Smooth muscle cell (in vitro differentiated cells): ENCODE results near the gene HMG20A. TPM values are rescaled to one million over a fixed set of nuclear protein-coding genes. Genes with fewer than 3 reads are reported as not detected.

ENCODE experiments used
- DNase-seq: peaks from one replicate; lab custom pipeline; 2025; ENCODE audit not compliant: unreplicated experiment; lab: John Stamatoyannopoulos, UW
- H2AFZ ChIP-seq: fragments of 200-600 bp; sonication (generic); 2 replicates; pipeline ENCODE4 v1.6.0; 2016; ENCODE audit warnings: antibody characterized with exemption, low read depth, mild to moderate bottlenecking
- H3F3A ChIP-seq: fragments of 200-600 bp; sonication (generic); 2 replicates; pipeline ENCODE4 v1.6.0; 2017; ENCODE audit warnings: antibody characterized with exemption, low read depth
- H3K27ac ChIP-seq: fragments of 200-600 bp; sonication (generic); 2 replicates; pipeline ENCODE4 v1.5.1; 2016; ENCODE audit warnings: low read depth, mild to moderate bottlenecking
- H3K27me3 ChIP-seq: fragments of 200-600 bp; sonication (generic); 2 replicates; pipeline ENCODE4 v1.6.1; 2016; ENCODE audit warnings: low read depth, mild to moderate bottlenecking
- H3K36me3 ChIP-seq: fragments of 200-600 bp; sonication (generic); 2 replicates; pipeline ENCODE4 v1.5.1; 2016; ENCODE audit warnings: low read depth
- H3K4me1 ChIP-seq: fragments of 200-600 bp; sonication (generic); 2 replicates; pipeline ENCODE4 v1.5.1; 2016; ENCODE audit warnings: low read depth
- H3K4me2 ChIP-seq: fragments of 200-600 bp; sonication (generic); 2 replicates; pipeline ENCODE4 v1.6.0; 2016; ENCODE audit warnings: mild to moderate bottlenecking
- H3K4me3 ChIP-seq: fragments of 200-600 bp; sonication (generic); 2 replicates; pipeline ENCODE4 v1.5.1; 2016; ENCODE audit warnings: mild to moderate bottlenecking
- H3K79me2 ChIP-seq: fragments of 200-600 bp; sonication (generic); 2 replicates; pipeline ENCODE4 v1.6.0; 2016; ENCODE audit warnings: low read depth, mild to moderate bottlenecking
- H3K9ac ChIP-seq: fragments of 200-600 bp; sonication (generic); 2 replicates; pipeline ENCODE4 v1.6.0; 2016; ENCODE audit warnings: low read depth
- H3K9me3 ChIP-seq: fragments of 200-600 bp; sonication (generic); replicated peaks from 2 replicates; pipeline ENCODE4 v1.5.1; 2016; ENCODE audit warnings: low read depth
- H4K20me1 ChIP-seq: fragments of 200-600 bp; sonication (generic); 2 replicates; pipeline ENCODE4 v1.6.0; 2016; ENCODE audit warnings: low read depth
- WGBS: methylation state at CpG from one replicate; pipeline ENCODE4 v1.1.7; 2016; ENCODE audit warnings: low lambda C conversion rate; 5-methylcytosine and 5-hydroxymethylcytosine counted together
- polyA plus RNA-seq: library from polyadenylated mRNA; unstranded; fragments of >200 nt; fragmentation: Nextera tagmentation; extraction: Ambion mirVana; gene quantifications from 2 replicates; pipeline ENCODE4 v1.2.1, GENCODE V29; 2016
- total RNA-seq: library from RNA; depleted of rRNA; stranded (reverse); fragments of >200 nt; gene quantifications from 2 replicates; pipeline ENCODE4 v1.2.3, GENCODE V29; 2014
- TF ChIP-seq, protein P1 (sequence below): fragments of 200-600 bp; sonication (generic); IDR thresholded peaks from 2 replicates; pipeline ENCODE4 v1.5.1; 2017; ENCODE audit warnings: borderline replicate concordance, mild to moderate bottlenecking, antibody characterized with exemption; ENCODE audit not compliant: insufficient read depth, poor library complexity, severe bottlenecking

The HMG20A gene
- total and polyA plus RNA-seq, 2 experiments from 2014 or later = 20.5 to 40.3 TPM

DNA sequence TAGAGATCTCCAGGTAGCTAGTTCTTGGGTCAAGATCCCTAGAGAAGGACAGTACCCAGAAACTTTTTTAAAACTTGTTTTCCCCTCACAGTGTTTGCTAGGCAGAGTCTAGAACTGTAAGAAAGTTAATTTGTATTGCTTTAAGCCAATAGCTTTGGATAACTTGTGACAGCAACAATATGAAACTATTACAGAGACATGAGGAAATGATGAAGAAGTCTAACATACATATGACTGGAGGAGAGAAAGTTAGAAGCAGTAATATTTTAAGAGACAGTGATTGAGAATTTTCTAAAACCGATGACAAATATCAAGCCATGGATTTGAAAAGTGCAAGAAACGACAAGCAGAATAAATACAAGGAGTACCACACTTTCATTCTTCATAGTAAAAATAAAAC lies 10.0 kb downstream of the HMG20A start:
- WGBS = 98% methylated on average over 2 of the region's 2 CpGs
- Histone ChIP-seq H3K4me1 (no peaks in the 10 kb centered on the region), H4K20me1 (peaks cover 100% of the 10 kb centered on the region), H3K27me3 (no peaks in the 10 kb centered on the region), H3K36me3 (no peaks in the 10 kb centered on the region), H3K27ac (no peak overlapping the region), H2AFZ (no peak overlapping the region), H3F3A (no peaks in the 10 kb centered on the region), H3K4me3 (no peak overlapping the region), H3K9ac (no peak overlapping the region), H3K4me2 (no peak overlapping the region), H3K79me2 (peaks cover 94% of the 10 kb centered on the region), H3K9me3 (no peaks in the 10 kb centered on the region)
- no peak for DNase-seq
- TF ChIP-seq, protein P1, sequence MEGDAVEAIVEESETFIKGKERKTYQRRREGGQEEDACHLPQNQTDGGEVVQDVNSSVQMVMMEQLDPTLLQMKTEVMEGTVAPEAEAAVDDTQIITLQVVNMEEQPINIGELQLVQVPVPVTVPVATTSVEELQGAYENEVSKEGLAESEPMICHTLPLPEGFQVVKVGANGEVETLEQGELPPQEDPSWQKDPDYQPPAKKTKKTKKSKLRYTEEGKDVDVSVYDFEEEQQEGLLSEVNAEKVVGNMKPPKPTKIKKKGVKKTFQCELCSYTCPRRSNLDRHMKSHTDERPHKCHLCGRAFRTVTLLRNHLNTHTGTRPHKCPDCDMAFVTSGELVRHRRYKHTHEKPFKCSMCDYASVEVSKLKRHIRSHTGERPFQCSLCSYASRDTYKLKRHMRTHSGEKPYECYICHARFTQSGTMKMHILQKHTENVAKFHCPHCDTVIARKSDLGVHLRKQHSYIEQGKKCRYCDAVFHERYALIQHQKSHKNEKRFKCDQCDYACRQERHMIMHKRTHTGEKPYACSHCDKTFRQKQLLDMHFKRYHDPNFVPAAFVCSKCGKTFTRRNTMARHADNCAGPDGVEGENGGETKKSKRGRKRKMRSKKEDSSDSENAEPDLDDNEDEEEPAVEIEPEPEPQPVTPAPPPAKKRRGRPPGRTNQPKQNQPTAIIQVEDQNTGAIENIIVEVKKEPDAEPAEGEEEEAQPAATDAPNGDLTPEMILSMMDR = no peak

DNA sequence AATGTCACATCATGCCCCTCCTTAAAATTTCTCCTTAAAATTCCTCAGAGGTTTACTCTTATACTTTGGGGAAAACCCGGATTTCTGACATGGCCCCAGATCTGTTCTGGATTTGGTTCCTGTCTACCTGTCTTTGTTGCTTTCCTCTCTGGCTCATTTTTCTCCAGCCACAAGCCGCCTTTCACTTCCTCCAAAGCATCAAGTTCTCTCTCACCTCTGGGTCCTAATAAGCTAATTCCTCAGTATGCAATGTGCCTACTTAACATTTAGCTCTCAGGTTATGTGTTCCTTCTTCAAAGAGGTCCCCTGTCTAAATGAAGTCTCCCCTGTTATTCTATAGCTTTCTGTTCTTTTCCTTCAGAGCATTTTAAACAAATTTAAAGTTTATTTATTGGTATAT lies 16.1 kb downstream of the HMG20A start:
- H3K4me2 ChIP-seq = no peak overlapping the region
- H4K20me1 ChIP-seq = peaks cover 100% of the 10 kb centered on the region
- H2AFZ ChIP-seq = no peak overlapping the region
- no peaks in the 10 kb centered on the region for H3K36me3 ChIP-seq
- no peak overlapping the region for H3K27ac ChIP-seq
- TF ChIP-seq, protein P1 = no peak
- H3K4me1 ChIP-seq = no peaks in the 10 kb centered on the region
- WGBS = 98% methylated on average over 2 of the region's 2 CpGs
- no peak for DNase-seq
- H3K9ac ChIP-seq = no peak overlapping the region
- H3K9me3 ChIP-seq = no peaks in the 10 kb centered on the region
- H3K27me3 ChIP-seq = no peaks in the 10 kb centered on the region
- H3K4me3 ChIP-seq = no peak overlapping the region
- peaks cover 9% of the 10 kb centered on the region for H3F3A ChIP-seq
- H3K79me2 ChIP-seq = peaks cover 71% of the 10 kb centered on the region

DNA sequence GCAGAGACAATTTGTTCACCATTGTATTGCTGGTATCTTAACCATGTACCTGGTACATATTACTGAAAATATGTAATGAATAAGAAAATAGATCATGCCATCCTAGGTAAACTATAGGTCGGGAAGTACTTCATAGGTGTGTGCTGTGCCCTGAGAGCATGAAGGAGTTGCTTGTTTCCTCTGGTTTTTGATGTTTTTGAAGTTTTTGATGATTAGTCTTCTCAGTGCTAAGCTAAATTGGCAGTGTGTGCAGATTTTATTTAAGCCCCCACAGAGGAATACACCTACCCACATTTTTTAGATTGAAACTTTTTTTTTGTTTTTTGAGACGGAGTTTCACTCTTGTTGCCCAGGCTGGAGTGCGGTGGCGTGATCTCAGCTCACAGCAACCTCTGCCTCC lies 16.6 kb downstream of the HMG20A start:
- Histone ChIP-seq H3K27ac (no peak overlapping the region), H3K4me2 (no peak overlapping the region), H3K4me1 (no peaks in the 10 kb centered on the region), H4K20me1 (peaks cover 100% of the 10 kb centered on the region), H3K4me3 (no peak overlapping the region), H3K27me3 (no peaks in the 10 kb centered on the region), H3K36me3 (no peaks in the 10 kb centered on the region), H3K79me2 (peaks cover 71% of the 10 kb centered on the region), H3K9me3 (no peaks in the 10 kb centered on the region), H3K9ac (no peak overlapping the region), H2AFZ (no peak overlapping the region), H3F3A (peaks cover 9% of the 10 kb centered on the region)
- TF ChIP-seq, protein P1 = no peak
- no peak for DNase-seq
- WGBS = 96% methylated on average over 4 of the region's 4 CpGs

DNA sequence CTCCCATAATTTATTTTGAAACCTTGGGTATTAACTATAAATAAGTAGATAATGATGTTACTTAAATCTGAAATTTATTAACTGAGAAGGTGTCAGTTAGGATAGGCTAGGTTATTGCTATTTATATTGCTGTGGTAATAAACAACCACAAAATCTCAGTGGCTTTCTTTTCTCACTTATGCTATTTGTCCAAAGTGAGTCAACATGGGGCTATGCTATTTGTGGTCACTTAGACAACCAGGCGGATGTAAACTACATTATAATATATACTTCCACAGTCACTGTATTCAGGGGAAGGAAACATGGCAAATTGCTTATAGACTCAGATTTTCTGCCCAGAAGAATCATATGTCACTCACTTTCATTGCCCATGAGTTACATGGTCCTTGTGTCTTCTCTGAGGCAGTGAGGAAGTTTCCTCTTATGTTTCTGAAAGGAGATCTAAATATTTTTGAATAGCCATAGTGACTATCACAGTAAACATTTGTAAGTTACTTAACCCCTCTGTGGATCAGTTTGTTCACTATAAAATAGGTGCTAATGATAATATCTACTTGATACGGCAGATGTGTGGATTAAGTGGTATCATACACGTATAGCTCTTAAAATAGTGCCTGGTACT lies 19.8 kb downstream of the HMG20A start:
- Histone ChIP-seq H3K9me3 (no peaks in the 10 kb centered on the region), H3K4me2 (peak overlapping the region; percentile 36), H3K4me3 (no peak overlapping the region), H3K4me1 (no peaks in the 10 kb centered on the region), H4K20me1 (peaks cover 99% of the 10 kb centered on the region), H3K27me3 (no peaks in the 10 kb centered on the region), H3K36me3 (no peaks in the 10 kb centered on the region), H3F3A (peaks cover 9% of the 10 kb centered on the region), H3K79me2 (peaks cover 75% of the 10 kb centered on the region), H3K9ac (peak overlapping the region; percentile 34), H2AFZ (no peak overlapping the region), H3K27ac (peak overlapping the region; percentile 58)
- DNase-seq = no peak
- 45% methylated on average over 3 of the region's 3 CpGs for WGBS
- TF ChIP-seq, protein P1 = no peak
